HepG2 (cell line): Measurements from ENCODE around the gene PPP2R2D. TPM values are rescaled to one million over a fixed set of nuclear protein-coding genes. Genes with fewer than 3 reads are reported as not detected.

Experiments
- ATF3 ChIP-seq: sonication (generic); formaldehyde crosslinking; IDR thresholded peaks from 2 replicates; pipeline ENCODE4 v1.4.0; 2020; ENCODE audit warnings: missing genetic modification reagents
- DRAP1 ChIP-seq: IDR thresholded peaks from 2 replicates; pipeline ENCODE4 v1.6.1; 2016; ENCODE audit warnings: missing genetic modification reagents, missing compliant biosample characterization
- FOSL1 ChIP-seq: sonication (generic); formaldehyde crosslinking; IDR thresholded peaks from 2 replicates; pipeline ENCODE4 v1.9.0; 2021; ENCODE audit warnings: missing genetic modification reagents, borderline replicate concordance
- KLF13 ChIP-seq: sonication (generic); formaldehyde crosslinking; IDR thresholded peaks from 2 replicates; pipeline ENCODE4 v1.4.0; 2020; ENCODE audit warnings: mild to moderate bottlenecking, missing genetic modification reagents
- MED13 ChIP-seq: sonication (generic); formaldehyde crosslinking; IDR thresholded peaks from 2 replicates; pipeline ENCODE4 v1.5.0; 2020; ENCODE audit warnings: missing genetic modification reagents
- MYNN ChIP-seq: sonication (generic); formaldehyde crosslinking; IDR thresholded peaks from 2 replicates; pipeline ENCODE4 v1.4.0; 2020; ENCODE audit warnings: mild to moderate bottlenecking, low read depth, missing genetic modification reagents
- NR2C2 ChIP-seq: sonication (generic); formaldehyde crosslinking; IDR thresholded peaks from 2 replicates; pipeline ENCODE4 v1.4.0; 2020; ENCODE audit warnings: missing genetic modification reagents, mild to moderate bottlenecking, moderate library complexity, borderline replicate concordance
- RBAK ChIP-seq: sonication (generic); formaldehyde crosslinking; IDR thresholded peaks from 2 replicates; pipeline ENCODE4 v1.5.1; 2020; ENCODE audit warnings: mild to moderate bottlenecking, missing genetic modification reagents
- TCF7 ChIP-seq: sonication (generic); IDR thresholded peaks from 2 replicates; pipeline ENCODE4 v1.6.1; 2016; ENCODE audit warnings: antibody characterized with exemption, low read depth
- TCF7L2 ChIP-seq: IDR thresholded peaks from 2 replicates; pipeline ENCODE4 v1.6.1; 2011; ENCODE audit warnings: mild to moderate bottlenecking, low read depth, low read length, moderate library complexity
- ZBTB42 ChIP-seq: sonication (generic); formaldehyde crosslinking; IDR thresholded peaks from 2 replicates; pipeline ENCODE4 v1.5.0; 2020; ENCODE audit warnings: mild to moderate bottlenecking, missing genetic modification reagents
- ZNF317 ChIP-seq: sonication (generic); formaldehyde crosslinking; IDR thresholded peaks from 2 replicates; pipeline ENCODE4 v1.5.0; 2020; ENCODE audit warnings: mild to moderate bottlenecking, missing genetic modification reagents
- ZNF484 ChIP-seq: sonication (generic); formaldehyde crosslinking; IDR thresholded peaks from 2 replicates; pipeline ENCODE4 v1.5.1; 2020; ENCODE audit warnings: mild to moderate bottlenecking, low read depth, missing genetic modification reagents, borderline replicate concordance
- ZNF720 ChIP-seq: sonication (generic); formaldehyde crosslinking; IDR thresholded peaks from 2 replicates; pipeline ENCODE4 v1.4.0; 2020; ENCODE audit warnings: missing genetic modification reagents
- ZNF782 ChIP-seq: sonication (generic); formaldehyde crosslinking; IDR thresholded peaks from 2 replicates; pipeline ENCODE4 v1.4.0; 2020; ENCODE audit warnings: missing genetic modification reagents, mild to moderate bottlenecking, borderline replicate concordance
- ZNF784 ChIP-seq: sonication (generic); formaldehyde crosslinking; IDR thresholded peaks from 2 replicates; pipeline ENCODE4 v1.5.1; 2020; ENCODE audit warnings: missing genetic modification reagents, mild to moderate bottlenecking, borderline replicate concordance
- ZNF788 ChIP-seq: sonication (generic); formaldehyde crosslinking; IDR thresholded peaks from 2 replicates; pipeline ENCODE4 v1.5.0; 2020; ENCODE audit warnings: mild to moderate bottlenecking, missing genetic modification reagents, borderline replicate concordance
- polyA plus RNA-seq, 8 experiments: library from polyadenylated mRNA; depleted of rRNA in 3 of 8; stranded (reverse) in 7 of 8; unstranded in 1 of 8; fragments of >200 nt; fragmentation: Illumina TruSeq in 4 of 8; extraction: Trizol in 4 of 8; gene quantifications; 2 replicates each; pipeline versions ENCODE4 v1.2.1 to v1.2.3, GENCODE V29; 2011 to 2016; ENCODE audit warnings: low read depth in 4 of 8, missing spikeins in 1 of 8, mixed read lengths in 1 of 8; ENCODE audit not compliant: insufficient read depth in 1 of 8
- total RNA-seq, 5 experiments: library from RNA; depleted of rRNA; stranded (reverse); fragments of >200 nt; fragmentation: Illumina TruSeq; extraction: Trizol; gene quantifications; 2 replicates each; pipeline ENCODE4 v1.2.3, GENCODE V29; 2016; ENCODE audit warnings: low read depth in 1 of 5
- TF ChIP-seq, protein P1 (sequence below): sonication (generic); formaldehyde crosslinking; IDR thresholded peaks from 2 replicates; pipeline ENCODE4 v1.4.0; 2020; ENCODE audit warnings: missing genetic modification reagents
- TF ChIP-seq, protein P2 (sequence below): sonication (generic); formaldehyde crosslinking; IDR thresholded peaks from 2 replicates; pipeline ENCODE4 v1.4.0; 2020; ENCODE audit warnings: mild to moderate bottlenecking, missing genetic modification reagents, borderline replicate concordance
- TF ChIP-seq, protein P3 (sequence below): sonication (generic); formaldehyde crosslinking; IDR thresholded peaks from 2 replicates; pipeline ENCODE4 v1.5.1; 2020; ENCODE audit warnings: mild to moderate bottlenecking, missing genetic modification reagents, moderate library complexity

The PPP2R2D gene
- total and polyA plus RNA-seq, 2 of the 13 experiments (the other 11 are each of a cell fraction or from before 2014, with no cell fraction given) = 32.7 to 33.2 TPM

GRCh38 chr10:131997366-131998049 is 96.7 kb downstream of the PPP2R2D start (continued):
- TF ChIP-seq, protein P1, sequence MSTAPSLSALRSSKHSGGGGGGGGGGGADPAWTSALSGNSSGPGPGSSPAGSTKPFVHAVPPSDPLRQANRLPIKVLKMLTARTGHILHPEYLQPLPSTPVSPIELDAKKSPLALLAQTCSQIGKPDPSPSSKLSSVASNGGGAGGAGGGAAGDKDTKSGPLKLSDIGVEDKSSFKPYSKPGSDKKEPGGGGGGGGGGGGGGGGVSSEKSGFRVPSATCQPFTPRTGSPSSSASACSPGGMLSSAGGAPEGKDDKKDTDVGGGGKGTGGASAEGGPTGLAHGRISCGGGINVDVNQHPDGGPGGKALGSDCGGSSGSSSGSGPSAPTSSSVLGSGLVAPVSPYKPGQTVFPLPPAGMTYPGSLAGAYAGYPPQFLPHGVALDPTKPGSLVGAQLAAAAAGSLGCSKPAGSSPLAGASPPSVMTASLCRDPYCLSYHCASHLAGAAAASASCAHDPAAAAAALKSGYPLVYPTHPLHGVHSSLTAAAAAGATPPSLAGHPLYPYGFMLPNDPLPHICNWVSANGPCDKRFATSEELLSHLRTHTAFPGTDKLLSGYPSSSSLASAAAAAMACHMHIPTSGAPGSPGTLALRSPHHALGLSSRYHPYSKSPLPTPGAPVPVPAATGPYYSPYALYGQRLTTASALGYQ (CRISPR knock-in tag) = no peak
- TF ChIP-seq ZNF317 (CRISPR knock-in tag) (peak; percentile 80; the same call in 1 of the 2 replicates), ATF3 (CRISPR knock-in tag) (no peak), ZNF788 (CRISPR knock-in tag) (no peak; the same call in 1 of the 2 replicates), MYNN (no peak), RBAK (CRISPR knock-in tag) (no peak), ZNF484 (CRISPR knock-in tag) (no peak), ZNF784 (CRISPR knock-in tag) (peak; percentile 56; the same call in 1 of the 2 replicates), MED13 (CRISPR knock-in tag) (no peak), FOSL1 (CRISPR knock-in tag) (no peak), KLF13 (CRISPR knock-in tag) (no peak), ZNF720 (CRISPR knock-in tag) (no peak), ZBTB42 (0 out of 2 replicates have a peak, but pooled peaks have one; percentile 34), NR2C2 (CRISPR knock-in tag) (0 out of 2 replicates have a peak, but pooled peaks have one; percentile 31), TCF7L2 (no peak), DRAP1 (CRISPR knock-in tag) (peak; percentile 79), TCF7 (peak; percentile 39; the same call in 1 of the 2 replicates), ZNF782 (CRISPR knock-in tag) (no peak)
- TF ChIP-seq, protein P2, sequence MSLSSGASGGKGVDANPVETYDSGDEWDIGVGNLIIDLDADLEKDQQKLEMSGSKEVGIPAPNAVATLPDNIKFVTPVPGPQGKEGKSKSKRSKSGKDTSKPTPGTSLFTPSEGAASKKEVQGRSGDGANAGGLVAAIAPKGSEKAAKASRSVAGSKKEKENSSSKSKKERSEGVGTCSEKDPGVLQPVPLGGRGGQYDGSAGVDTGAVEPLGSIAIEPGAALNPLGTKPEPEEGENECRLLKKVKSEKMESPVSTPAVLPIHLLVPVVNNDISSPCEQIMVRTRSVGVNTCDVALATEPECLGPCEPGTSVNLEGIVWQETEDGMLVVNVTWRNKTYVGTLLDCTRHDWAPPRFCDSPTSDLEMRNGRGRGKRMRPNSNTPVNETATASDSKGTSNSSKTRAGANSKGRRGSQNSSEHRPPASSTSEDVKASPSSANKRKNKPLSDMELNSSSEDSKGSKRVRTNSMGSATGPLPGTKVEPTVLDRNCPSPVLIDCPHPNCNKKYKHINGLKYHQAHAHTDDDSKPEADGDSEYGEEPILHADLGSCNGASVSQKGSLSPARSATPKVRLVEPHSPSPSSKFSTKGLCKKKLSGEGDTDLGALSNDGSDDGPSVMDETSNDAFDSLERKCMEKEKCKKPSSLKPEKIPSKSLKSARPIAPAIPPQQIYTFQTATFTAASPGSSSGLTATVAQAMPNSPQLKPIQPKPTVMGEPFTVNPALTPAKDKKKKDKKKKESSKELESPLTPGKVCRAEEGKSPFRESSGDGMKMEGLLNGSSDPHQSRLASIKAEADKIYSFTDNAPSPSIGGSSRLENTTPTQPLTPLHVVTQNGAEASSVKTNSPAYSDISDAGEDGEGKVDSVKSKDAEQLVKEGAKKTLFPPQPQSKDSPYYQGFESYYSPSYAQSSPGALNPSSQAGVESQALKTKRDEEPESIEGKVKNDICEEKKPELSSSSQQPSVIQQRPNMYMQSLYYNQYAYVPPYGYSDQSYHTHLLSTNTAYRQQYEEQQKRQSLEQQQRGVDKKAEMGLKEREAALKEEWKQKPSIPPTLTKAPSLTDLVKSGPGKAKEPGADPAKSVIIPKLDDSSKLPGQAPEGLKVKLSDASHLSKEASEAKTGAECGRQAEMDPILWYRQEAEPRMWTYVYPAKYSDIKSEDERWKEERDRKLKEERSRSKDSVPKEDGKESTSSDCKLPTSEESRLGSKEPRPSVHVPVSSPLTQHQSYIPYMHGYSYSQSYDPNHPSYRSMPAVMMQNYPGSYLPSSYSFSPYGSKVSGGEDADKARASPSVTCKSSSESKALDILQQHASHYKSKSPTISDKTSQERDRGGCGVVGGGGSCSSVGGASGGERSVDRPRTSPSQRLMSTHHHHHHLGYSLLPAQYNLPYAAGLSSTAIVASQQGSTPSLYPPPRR (CRISPR knock-in tag) = peak; percentile 79
- TF ChIP-seq, protein P3, sequence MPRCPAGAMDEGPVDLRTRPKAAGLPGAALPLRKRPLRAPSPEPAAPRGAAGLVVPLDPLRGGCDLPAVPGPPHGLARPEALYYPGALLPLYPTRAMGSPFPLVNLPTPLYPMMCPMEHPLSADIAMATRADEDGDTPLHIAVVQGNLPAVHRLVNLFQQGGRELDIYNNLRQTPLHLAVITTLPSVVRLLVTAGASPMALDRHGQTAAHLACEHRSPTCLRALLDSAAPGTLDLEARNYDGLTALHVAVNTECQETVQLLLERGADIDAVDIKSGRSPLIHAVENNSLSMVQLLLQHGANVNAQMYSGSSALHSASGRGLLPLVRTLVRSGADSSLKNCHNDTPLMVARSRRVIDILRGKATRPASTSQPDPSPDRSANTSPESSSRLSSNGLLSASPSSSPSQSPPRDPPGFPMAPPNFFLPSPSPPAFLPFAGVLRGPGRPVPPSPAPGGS (CRISPR knock-in tag) = peak; percentile 29; the same call in 1 of the 2 replicates
